ENCODE data around the gene CEP135.
"Not testable (repeated sequence)": the region's sequence is repeated elsewhere in the genome, so short reads cannot be mapped to it uniquely, and the experiment has no call there.

The CEP135 gene, protein sequence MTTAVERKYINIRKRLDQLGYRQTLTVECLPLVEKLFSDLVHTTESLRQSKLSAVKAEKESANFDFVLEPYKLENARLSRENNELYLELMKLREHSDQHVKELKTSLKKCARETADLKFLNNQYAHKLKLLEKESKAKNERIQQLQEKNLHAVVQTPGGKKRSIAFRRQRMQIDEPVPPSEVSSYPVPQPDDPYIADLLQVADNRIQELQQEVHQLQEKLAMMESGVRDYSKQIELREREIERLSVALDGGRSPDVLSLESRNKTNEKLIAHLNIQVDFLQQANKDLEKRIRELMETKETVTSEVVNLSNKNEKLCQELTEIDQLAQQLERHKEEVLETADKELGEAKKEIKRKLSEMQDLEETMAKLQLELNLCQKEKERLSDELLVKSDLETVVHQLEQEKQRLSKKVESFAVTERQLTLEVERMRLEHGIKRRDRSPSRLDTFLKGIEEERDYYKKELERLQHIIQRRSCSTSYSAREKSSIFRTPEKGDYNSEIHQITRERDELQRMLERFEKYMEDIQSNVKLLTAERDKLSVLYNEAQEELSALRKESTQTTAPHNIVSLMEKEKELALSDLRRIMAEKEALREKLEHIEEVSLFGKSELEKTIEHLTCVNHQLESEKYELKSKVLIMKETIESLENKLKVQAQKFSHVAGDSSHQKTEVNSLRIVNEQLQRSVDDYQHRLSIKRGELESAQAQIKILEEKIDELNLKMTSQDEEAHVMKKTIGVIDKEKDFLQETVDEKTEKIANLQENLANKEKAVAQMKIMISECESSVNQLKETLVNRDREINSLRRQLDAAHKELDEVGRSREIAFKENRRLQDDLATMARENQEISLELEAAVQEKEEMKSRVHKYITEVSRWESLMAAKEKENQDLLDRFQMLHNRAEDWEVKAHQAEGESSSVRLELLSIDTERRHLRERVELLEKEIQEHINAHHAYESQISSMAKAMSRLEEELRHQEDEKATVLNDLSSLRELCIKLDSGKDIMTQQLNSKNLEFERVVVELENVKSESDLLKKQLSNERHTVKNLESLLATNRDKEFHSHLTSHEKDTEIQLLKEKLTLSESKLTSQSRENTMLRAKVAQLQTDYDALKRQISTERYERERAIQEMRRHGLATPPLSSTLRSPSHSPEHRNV

DNA sequence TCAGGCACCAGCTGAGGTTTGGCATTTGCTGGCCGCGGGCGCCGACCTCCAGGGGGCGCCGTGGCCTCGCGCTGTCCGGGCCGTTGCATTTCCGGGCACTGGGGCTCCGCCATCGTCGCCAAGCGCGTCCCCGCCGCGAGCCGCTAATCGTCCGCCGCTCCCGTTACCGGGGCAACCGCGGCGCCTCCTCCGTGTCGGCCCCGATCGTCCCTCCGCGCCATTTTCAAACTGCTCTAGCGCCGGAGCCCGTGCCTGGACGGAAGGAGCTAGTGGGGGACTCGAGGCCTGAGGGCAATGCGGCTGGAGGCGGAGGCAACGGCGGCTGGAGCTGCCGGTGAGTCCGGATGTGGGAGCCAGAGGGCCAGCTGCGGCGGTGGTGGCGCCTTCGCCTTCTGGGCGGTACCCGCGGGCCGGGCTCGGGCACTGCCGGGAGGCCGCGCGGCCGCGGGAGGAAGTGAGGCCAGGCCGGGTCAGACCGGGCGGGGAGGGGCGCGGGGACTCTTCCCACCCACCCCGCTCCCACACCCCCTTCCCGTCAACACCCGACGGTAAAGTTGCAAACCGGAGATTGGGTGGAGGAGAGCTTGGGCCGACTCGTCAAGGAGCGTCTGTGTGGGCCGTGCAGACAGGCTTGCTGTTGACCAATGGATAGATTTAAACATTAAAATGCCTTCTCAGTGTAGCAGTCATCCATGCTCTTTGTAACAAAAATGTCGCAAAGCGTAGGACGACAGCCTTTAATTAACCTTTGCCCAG is at the start of gene CEP135:
TSS of gene CEP135 (plus strand) at position 220 of the 756 bp plus-strand sequence. CDS start 3,186 bp downstream, outside the sequence.
- no peak for FAIRE-seq

DNA sequence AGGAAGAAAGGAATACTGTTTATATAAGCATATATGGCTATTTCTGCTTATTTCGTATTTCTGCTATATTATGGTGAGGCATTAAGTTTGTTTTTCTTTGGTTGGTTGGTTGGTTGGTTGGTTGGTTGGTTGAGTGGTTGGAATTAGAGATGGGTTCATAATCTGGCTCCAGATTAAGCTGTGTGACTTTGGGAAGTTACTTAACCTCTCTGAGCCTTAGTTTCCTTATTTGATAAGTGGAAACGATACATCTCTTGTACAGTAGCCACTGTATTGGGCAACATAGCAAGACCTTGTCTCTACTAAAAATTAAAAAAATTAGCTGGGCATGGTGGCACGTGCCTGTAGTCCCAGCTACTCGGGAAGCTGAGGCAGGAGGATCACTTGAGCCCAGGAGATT is 46.1 kb upstream of the CEP135 start:
- FAIRE-seq, result no peak

DNA sequence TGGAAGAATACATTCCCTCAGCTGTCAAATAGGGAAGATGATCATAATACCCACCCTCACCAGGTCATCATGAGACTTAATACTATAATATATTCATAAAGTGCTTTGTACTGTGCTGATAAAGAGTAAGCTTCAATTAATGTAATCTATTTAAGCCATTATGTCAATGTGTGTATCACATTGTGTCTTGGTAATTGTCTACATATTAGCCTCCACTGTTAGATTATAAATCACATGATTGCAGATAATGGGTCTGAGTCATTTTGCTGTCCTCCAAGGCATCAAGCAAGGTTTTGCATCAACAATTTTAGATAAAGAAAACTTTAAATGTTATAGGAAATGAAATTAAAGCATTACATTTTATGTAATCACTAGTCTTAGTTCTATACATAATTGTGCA is 45.2 kb upstream of the CEP135 start:
- FAIRE-seq, result no peak

DNA sequence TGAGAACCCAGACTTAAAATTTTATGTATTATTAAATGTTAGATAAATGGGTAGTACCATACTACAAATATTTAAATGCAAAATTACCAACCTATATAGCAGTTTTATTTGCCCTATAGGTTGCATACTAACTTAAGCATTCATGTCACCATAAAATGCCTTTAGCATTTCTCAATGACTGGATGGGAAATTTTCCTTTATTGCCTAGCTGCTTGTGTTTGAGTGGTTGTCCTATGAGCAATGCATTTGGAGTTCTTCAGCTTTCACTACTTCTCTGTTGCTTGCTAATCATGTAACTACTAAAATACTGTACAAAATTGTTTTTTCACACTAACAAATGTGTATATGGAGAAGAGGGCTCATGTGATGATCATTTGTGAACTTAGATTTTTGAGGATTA is 44.2 kb upstream of the CEP135 start:
- FAIRE-seq, result no peak

DNA sequence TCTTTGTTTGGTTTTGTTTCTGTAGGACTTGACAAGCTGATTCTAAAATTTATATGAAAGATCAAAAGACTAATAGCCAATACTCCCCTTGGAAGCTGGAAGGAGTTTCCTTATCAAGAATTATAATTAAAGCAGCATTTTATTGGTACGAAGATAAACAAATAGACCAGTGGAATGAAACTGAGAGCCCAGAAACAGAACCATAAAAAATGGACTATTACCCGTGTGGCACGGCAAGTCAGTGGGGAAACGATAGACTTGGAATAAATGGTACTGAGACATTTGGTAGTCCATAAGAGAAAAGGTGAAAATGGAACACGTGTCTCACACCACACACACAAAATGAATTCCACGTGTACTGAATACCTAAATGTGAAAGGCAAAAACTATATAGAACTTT is 42.4 kb upstream of the CEP135 start:
- no peak for FAIRE-seq

DNA sequence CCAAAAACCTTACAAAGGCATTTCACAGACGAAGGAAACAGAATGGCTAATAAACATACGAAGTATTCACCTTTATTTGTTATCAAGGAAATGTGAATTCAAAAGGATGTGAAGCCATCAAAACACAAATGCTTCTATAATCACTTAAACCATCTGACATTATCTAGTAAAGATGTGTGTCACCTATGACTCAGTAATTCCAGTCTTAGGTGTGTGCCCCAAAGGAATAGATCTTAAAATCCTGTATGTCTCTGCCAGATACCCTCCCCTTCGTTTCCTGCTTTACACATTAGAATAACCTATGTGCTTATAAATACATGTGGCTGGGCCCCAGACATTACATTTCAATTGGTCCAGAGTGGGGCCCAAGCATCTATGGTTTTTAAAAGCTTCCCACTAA is 41.8 kb upstream of the CEP135 start:
- FAIRE-seq, result no peak

DNA sequence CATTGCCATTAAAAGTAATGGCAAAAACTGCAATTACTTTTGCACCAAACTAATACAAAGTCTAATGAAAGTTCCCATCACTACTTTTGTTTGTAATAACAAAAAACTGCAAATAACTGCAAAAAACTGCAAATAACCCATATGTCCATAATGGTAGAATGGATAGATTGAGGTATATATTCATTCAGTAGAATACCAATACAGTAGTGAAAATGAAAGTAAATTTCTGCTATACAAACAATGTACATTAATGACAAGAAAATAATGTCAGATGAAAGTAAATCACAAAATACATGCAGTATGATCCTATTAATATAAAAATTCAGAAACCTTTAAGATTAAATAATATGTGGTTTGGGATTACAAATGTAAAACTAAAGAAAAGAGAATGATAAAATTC is 41.3 kb upstream of the CEP135 start:
- FAIRE-seq, result no peak

DNA sequence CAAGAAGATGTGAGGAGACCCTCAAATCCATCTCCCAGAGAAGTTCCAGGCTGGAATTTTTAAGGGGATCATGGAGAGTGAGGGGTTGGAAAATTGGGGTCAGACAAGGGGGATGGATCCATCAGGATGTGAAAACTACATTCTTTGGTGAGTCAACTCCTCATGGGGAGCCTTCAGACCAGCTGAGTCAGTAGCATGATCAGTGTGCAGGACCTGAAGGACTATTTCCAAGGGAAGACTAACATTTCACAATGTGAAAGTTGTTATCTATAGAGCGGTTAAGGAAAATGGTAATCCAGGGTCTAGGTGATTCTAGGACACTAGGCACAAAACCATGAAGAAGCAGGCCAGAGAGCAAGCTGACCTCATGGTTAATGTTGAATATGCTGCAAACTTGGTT is 38.6 kb upstream of the CEP135 start:
- FAIRE-seq, result no peak

DNA sequence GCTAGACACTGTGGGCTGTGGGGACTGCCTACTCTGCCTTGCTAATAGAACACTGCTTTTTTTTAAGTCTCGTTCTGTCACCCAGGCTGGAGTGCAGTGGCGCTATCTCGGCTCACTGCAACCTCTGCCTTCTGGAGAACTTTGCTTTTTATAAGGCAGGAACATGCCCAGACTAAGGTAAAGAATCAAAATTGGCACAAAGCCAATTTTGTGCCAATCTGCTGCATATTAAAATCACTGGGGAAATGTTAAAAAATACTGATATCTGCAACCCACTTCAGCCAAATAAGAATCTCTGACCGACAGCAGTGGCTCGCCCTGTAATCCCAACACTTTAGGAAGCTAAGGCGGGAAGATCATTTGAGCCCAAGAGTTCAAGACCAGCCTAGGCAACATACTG is 36.5 kb upstream of the CEP135 start:
- no peak for FAIRE-seq

DNA sequence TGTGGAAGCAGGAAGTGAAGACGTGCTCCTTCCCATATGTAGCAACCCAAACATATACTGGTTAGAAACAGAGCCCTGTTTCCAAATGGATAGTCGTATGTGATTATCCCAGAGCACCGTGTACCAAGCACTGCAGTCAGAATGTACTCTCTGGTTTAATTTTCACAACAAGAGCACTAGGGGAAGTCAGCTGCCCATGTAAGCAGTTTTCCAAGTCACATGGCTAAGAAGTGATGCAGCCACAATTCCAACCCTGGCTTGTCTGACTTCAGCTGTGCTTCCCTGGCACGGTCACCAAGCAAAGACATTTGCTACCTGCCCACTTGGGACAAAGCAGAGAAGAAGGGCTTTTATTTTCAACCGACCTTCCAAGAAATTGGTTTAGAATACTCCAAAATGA is 28.2 kb upstream of the CEP135 start:
- FAIRE-seq, result no peak

DNA sequence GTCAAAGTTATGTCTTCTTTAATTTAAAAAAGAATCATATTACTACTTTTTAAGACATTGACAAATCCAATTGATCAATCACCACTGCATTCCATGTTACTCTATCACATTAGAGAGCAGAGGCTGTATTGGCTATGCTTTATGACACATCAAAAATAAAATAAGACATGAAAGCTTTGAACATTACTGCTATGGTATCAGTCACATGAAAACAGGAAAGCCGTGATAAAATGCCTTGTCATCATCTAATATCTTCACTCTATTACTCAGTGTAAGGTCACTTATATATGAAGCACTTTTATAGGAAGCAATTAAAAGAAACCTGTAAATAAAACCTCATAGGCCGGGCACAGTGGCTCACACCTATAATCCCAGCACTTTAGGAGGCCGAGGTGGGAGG is 27.7 kb upstream of the CEP135 start:
- FAIRE-seq, result no peak

DNA sequence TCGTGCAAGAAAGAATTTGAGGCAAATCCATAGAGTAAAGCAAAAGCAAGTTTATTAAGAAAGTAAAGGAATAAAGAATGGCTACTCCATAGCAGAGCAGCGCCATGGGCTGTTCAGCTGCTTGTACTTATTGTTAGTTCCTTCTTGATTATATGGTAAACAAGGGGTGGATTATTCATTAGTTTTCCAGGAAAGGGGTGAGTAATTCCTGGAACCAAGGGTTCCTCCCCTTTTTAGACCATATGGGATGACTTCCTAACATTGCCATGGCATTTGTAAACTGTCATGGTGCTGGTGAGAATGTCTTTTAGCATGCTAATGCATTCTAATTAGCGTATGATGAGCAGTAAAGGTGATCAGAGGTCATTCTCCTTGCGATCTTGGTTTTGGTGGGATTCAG is 23.5 kb upstream of the CEP135 start:
- FAIRE-seq, result no peak

DNA sequence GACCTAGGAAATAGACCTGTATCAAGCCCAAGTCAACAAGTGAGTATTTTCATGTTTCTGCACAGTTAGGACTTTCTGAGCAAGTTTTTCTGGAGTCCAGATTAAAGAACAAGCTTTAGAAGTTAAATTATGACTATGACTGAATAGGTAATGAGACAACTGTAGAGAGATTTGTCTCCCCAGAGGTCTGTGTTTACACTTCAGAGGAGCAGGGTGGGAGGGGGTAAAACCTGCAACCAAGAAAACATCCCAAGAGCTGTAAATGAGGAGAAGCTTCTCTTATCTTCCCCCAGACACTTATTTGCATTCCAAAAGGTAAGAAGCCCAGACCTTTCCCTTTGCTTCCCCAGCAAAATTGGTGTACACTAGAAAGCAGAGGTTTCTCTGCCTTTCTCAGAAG is 22.1 kb upstream of the CEP135 start:
- no peak for FAIRE-seq

DNA sequence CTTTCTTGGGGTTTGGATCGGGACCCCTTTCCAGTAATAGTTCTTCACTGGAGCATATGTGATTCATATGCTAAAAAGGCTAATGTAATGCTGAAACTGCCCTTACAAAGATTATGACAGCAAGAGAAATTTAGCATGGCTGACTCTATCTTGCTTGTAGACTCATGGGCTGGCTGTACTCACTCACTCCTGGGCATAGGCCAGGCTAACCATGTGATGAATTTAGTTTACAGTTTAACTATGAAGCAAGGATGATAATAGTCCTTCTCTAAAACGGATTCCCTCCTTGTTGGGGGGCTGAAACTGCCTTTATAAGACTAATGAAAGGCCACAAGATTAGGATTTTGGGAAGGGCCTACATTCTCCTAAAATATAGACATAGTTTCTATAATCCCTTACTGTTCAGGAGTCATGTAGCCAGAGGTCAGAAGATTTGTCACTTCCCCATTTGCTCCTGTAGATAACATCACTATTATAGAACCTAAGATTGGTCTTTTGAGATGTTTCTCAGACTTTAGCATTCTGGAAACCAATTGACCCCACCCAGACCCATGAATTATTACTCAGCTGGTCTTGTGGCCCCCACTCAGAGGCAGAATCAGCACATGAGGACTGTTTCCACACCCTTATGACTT is 20.8 kb upstream of the CEP135 start:
- no peak for FAIRE-seq

DNA sequence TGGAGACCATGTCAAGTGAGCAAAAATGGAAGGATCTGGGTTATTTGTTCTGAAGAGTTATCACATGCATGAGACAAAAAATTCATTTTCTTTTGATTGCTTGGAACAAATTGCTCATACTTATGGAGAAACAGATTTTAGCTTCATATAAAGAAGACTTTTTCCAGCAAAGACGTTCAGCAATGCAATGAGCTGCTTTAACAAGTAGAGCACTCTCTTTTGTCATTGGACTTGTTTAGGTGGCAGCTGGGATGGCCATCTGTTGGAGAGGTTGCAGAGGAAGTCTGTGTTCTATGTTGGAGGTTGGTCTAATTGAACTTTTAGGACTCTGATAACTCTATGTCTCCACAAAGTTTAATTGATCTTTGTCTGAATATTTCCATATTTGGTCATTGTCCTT is 19.9 kb upstream of the CEP135 start:
- FAIRE-seq, result no peak

DNA sequence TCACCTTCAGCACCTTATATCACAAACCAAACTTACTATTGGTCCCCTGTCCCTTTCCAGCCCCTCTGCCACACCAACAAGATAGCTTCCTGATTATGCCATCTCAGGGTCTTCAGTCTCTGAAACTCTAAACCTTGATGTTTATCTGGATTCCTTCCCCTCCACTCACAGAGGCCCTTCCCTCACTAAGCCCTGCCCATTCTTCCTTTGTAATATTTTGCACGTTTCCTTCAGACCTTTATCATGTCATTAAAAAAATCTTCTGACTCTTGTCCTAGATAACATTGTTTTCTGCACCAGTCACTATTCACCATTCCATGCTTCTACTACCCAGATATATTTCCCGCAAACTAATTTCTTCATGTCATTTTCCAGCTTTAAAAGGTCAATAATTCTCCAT is 17.7 kb upstream of the CEP135 start:
- no peak for FAIRE-seq

DNA sequence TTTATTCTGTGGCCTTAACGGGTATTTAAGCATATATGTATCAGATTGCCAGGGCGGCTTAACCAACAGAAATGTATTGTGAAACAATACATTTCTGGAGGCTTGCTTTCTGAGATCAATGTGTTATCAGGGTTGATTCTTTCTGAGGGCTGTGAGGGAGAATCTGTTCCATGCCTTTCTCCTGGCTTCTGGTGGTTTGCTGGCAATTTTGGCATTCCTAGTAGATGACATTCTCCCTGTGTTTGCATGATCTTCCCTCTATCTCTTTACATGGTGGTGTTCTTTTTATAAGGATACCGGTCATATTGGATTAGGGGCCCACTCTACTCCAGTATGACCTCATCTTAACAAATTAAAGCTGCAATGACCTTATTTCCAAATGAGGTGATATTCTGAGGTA is 16.9 kb upstream of the CEP135 start:
- FAIRE-seq, result no peak

DNA sequence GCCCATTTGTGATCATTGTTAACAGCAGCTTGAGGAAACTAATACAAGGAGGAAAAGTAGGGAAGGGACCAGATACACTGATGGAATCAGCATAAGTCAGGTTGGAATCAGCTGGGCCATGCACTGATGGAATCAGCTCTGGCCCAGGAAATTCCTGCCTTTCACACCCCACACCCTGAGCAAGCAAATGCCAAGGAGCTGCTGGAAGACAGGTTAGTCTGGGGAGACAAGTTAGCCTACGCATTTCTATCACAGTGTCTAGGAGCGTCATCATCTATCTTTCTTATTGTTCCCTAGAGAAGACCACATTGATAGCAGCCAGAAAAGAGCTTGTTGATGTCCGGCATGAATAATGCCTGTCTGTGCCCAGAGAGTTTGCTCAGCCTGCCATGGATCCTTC is 16.2 kb upstream of the CEP135 start:
- FAIRE-seq, result no peak

DNA sequence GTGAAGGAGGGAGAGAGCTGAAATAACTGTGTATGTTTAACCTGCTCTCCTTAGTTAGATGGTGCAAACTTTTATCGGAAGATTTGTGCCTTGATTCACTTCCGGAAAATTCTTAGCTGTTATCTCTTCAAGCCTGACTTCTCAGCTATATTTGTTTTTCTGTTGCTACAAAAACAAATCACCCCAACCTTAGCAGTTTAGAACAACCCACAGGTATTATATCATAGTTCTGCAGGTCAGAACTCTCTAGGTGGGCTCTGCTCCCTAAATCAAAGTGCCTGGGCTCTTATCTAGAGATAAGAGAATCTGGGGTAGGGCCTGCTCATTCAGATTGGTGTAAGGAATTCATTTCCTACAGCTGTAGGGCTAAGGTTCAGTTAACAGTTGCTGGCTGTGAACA is 15.1 kb upstream of the CEP135 start:
- no peak for FAIRE-seq

DNA sequence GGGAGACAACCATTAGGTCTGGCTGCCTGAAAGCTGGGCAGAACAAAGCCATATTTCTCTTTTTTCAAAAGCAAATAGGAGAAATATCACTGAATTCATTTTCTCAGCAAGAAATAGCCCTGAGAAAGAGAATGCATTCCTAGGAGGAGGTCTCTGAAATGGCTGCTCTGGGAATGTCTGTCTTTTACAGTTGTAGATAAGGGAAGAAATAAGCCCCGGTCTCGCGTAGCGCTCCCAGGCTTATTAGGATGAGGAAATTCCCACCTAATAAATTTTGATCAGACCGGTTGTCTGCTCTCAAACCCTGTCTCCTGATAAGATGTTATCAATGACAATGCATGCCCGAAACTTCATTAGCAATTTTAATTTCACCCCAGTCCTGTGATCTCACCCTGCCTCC is 12.8 kb upstream of the CEP135 start:
- not testable (repeated sequence) for FAIRE-seq

DNA sequence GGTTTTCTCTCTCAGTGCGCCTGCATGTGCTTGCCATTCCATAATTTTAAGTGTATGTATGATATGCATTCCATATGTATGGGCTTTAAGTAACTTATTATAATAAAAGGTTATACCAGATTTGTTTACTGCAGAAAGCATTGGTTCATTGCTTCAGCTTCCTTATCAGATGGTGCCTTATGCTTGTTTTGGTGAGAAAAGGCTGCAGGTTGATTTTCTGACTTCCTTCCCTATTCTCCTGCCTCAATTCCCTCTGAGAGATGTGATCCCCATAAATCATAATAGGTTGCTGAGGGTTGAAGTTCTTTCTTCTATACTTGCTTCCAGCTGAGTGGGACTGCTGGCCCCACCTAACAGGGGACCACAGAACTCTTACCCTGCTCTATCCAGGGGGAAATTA is 10.3 kb upstream of the CEP135 start:
- FAIRE-seq, result no peak

DNA sequence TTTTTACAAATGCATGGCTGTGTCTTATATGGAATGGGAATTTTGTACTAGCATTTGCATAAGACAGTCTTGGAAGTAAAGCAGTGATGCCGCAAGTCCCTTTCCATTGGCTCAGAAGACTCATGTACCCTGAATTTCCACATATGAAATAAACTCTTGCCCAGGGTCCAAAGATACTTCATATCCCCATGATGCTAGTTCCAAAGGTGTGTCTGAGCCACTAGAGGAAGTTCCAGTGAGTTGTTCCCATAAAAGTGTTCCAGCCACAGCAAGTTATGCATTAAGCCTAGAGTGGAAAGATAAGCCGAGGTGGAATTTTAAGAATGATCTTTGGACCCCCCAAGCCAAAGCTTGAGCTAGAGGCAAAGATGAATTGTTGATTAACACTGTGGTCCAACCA is 9.3 kb upstream of the CEP135 start:
- no peak for FAIRE-seq
